ENCODE measurements around the gene LRATD1.

The LRATD1 gene

GRCh38 chr2:14633461-14634181, 1.1 kb downstream of the LRATD1 start:
- DNase-seq (ENCODE audit: low read depth): no peak

- no peak for DNase-seq (ENCODE audit: low read depth)
Observed at GRCh38 chr2:14634182-14634488, 1.6 kb downstream of the LRATD1 start.

DNA sequence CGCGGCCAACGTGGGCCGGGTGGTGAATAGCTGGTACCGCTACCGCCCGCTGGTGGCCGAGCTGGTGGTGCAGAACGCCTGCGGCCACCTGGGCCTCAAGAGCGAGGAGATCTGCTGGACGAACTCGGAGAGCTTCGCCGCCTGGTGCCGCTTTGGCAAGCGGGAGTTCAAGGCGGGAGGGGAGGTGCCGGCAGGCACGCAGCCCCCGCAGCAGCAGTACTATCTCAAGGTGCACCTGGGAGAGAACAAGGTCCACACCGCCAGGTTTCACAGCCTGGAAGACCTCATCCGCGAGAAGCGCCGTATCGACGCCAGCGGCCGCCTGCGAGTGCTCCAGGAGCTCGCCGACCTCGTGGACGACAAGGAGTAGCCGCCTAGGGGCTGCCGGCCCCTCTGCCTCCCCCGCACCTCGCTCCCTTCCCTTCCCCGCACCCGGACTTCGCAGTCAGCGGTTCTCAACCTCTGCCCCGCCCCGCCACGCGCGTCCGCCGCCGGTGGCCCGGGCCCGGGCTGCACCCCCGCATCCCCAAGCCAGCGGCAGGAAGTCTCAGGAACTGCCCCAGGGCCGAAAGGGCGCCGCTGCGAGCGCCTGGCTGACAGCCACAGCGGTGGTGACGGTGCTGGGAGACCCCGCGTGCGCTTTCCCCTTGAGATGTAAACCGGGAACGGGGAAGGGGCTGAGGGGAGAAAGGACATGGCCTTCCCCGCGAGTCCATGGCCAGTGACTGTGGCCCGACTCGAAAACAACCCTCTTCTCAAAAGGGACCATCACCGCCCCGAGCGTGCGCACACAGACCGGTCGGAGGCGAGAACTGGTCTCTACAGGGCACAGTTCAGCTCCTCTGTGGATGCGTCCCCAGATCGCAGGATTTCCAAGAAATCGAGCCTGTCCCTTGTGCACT, 2.2 kb downstream of the LRATD1 start:
- DNase-seq (ENCODE audit: low read depth): no peak

GRCh38 chr2:14635391-14635871, 2.9 kb downstream of the LRATD1 start:
- no peak for DNase-seq (ENCODE audit: low read depth)

- no peak for DNase-seq (ENCODE audit: low read depth)
Observed at GRCh38 chr2:14638488-14638887, 6.0 kb downstream of the LRATD1 start.

- no peak for DNase-seq (ENCODE audit: low read depth)
Observed at GRCh38 chr2:14641116-14641515, 8.6 kb downstream of the LRATD1 start.

DNA sequence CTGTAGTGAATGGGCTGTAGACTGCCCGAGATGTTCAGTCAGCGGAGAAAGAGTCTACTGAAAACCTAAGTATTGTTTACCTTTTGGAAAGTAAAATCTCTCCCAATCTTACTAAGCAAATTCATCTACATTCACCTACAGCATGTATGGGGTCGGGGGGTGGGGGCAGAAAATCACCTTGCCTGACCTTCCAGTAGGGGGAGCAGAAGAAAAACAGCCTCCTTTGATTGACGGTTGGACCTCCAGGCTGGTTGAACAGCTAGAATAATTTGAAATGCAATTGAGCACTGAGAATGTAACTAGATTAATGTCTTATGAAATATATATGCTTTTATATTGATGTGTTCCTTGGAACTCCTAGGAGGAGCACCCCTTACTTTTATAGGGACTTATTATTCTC, 10.0 kb downstream of the LRATD1 start:
- no peak for DNase-seq (ENCODE audit: low read depth)

DNA sequence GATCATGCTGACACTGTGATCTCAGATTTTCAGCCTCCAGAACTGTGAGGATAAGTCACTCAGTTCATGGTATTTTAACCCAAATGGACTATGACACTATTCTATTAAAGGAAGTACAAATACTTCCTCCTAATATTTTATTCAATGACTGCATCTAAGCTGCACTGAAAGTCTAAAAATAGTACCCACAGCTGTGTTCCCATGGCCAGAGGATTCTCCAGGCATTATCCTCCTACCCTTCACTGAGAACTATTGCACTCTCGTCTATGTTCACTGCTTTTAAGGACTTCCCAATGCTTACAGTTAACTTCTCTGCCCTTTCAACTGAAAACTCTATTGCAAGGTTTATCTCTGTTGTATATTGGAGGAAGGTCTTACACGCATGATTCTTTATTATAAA, 15.2 kb downstream of the LRATD1 start:
- no peak for DNase-seq (ENCODE audit: low read depth)

DNA sequence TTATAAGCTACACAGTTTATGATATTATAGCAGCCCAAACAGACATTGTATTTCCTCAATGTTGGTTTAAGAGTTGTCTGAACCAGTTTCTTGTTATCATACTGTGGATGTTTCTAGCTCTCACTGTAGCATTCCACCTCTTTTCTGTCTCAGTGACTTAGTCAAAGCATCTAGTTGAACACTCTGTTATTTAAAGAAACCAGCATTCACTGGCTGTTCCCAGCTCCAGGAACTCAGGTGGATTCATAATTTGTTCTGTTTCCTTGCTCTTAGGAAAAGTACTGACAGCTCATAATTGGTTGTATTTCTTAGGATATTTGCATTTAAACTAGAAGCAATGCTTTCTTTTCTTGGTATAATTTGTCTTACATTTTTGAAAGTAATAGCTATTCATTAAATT, 17.5 kb downstream of the LRATD1 start:
- no peak for DNase-seq (ENCODE audit: low read depth)

- no peak for DNase-seq (ENCODE audit: low read depth)
Observed at GRCh38 chr2:14654835-14655282, 22.3 kb downstream of the LRATD1 start.

- DNase-seq (ENCODE audit: low read depth): no peak
Observed at GRCh38 chr2:14656146-14656545, 23.6 kb downstream of the LRATD1 start.

GRCh38 chr2:14661163-14661562, 28.6 kb downstream of the LRATD1 start:
- no peak for DNase-seq (ENCODE audit: low read depth)

DNA sequence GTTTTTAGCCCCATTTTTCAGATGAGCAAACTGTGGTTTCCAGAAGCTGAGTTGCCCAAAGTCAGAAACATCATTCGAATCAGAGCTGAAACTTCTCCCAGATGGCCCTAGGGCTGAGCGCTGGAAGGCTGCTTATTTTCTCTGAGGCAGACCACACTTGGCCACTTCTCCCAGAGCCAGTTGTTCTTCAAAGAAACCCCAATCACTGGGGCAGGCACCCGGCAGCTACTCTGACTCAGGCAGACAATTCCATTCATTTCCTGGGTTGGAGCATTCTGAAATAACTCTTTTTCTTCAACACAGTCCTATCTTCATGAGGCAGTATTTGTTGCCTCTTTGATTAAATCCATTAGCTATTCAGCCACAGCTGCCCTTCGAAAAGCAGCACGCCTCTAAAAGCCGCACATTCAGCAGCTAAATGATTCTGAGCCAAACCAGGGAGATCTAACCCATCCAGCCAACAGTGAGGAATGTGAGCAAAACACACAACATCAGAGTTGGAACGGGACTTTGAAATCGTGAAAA, 40.9 kb downstream of the LRATD1 start:
- DNase-seq (ENCODE audit: low read depth): no peak

- DNase-seq (ENCODE audit: low read depth): no peak
Observed at GRCh38 chr2:14675489-14675888, 43.0 kb downstream of the LRATD1 start.

GRCh38 chr2:14676371-14676770, 43.9 kb downstream of the LRATD1 start:
- DNase-seq (ENCODE audit: low read depth): no peak

- no peak for DNase-seq (ENCODE audit: low read depth)
Observed at GRCh38 chr2:14677039-14677438, 44.5 kb downstream of the LRATD1 start.

- DNase-seq (ENCODE audit: low read depth): no peak
Observed at GRCh38 chr2:14678761-14679160, 46.2 kb downstream of the LRATD1 start.

DNA sequence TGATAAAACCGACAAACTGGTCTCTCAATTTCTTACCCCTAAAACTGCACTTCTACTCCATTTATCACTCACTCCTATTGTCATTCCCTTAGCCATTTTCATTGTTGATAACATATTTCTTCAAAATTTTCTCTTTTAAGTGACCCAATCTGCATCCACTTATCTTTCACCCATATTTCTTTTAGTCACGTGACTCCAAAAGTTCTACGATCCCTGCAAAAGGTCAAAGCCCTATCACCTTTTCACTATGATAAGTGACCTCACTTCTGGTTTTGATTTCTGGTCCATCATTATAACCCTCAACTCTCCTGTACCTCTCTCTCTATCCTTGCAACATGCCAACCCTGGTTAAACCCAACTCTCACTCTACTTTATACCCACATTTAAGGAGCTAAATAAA, 49.1 kb downstream of the LRATD1 start:
- no peak for DNase-seq (ENCODE audit: low read depth)
